Measurements from ENCODE around the gene SOX6.

GRCh38 chr11:16160146-16160545 is 196.2 kb downstream of the SOX6 start:
- TF ChIP-seq CTCF (conservative IDR thresholded peaks at IDR 0.05; ENCODE audit: low read length) (no peak), EZH2phosphoT487 (IDR thresholded peaks at IDR 0.05; ENCODE audit: borderline replicate concordance) (no peak)

Measured in Loucy (cell line).